ENCODE measurements around the gene SLC44A3. TPM values are rescaled to one million over a fixed set of nuclear protein-coding genes. Genes with fewer than 3 reads are reported as not detected.

The SLC44A3 gene
- total and polyA plus RNA-seq, 8 donors = 3.1 to 80.3 (median 12.0) TPM; not detected in 1

GRCh38 chr1:94796266-94796665 is 23.9 kb upstream of the SLC44A3 start:
- 93 to 100% (median 96%) methylated on average over 2 of the region's 2 CpGs for WGBS, 5 donors
- Histone ChIP-seq H3K4me3 (no peak overlapping the region), H3K36me3 (no peaks in the 10 kb centered on the region), H3K27me3 (no peaks in the 10 kb centered on the region), H3K27ac (no peak overlapping the region), H3K9me3 (no peaks in the 10 kb centered on the region), H3K4me1 (peaks cover 0 to 41% (median 12%) of the 10 kb centered on the region in 4 donors)
- TF ChIP-seq CTCF (IDR thresholded peaks at IDR 0.05) (no peak), EP300 (IDR thresholded peaks at IDR 0.05) (no peak), POLR2AphosphoS5 (IDR thresholded peaks at IDR 0.05) (no peak), POLR2A (IDR thresholded peaks at IDR 0.05) (no peak)
- intact Hi-C loops (cut with DNase I; ENCODE audit: low total_unique reads) = no loop called here
- DNase-seq = no peak

- H3K4me3 ChIP-seq = no peak overlapping the region
- 74 to 91% (median 89%) methylated on average over 1 of the region's 1 CpG for WGBS, 5 donors
- H3K27me3 ChIP-seq = no peaks in the 10 kb centered on the region
- no peak overlapping the region for H3K27ac ChIP-seq
- intact Hi-C loops (cut with DNase I; ENCODE audit: low total_unique reads) = no loop called here
- no peak for DNase-seq
- H3K36me3 ChIP-seq = no peaks in the 10 kb centered on the region
- H3K4me1 ChIP-seq = peaks cover 8 to 46% (median 19%) of the 10 kb centered on the region in 4 donors
- TF ChIP-seq POLR2A (IDR thresholded peaks at IDR 0.05) = no peak
- TF ChIP-seq POLR2AphosphoS5 (IDR thresholded peaks at IDR 0.05) = no peak
- TF ChIP-seq CTCF (IDR thresholded peaks at IDR 0.05) = no peak
- TF ChIP-seq EP300 (IDR thresholded peaks at IDR 0.05) = no peak
- no peaks in the 10 kb centered on the region for H3K9me3 ChIP-seq
These were observed 22.9 kb upstream of the SLC44A3 start for GRCh38 chr1:94797291-94797690.

GRCh38 chr1:94798054-94798453 is 22.1 kb upstream of the SLC44A3 start:
- DNase-seq = no peak
- WGBS, 5 donors = 74 to 88% (median 87%) methylated on average over 3 of the region's 3 CpGs

GRCh38 chr1:94798462-94798861 is 21.7 kb upstream of the SLC44A3 start:
- Histone ChIP-seq H3K4me1 (peaks cover 14 to 46% (median 21%) of the 10 kb centered on the region in 4 donors), H3K4me3 (no peak overlapping the region), H3K36me3 (no peaks in the 10 kb centered on the region), H3K27ac (no peak overlapping the region), H3K9me3 (no peaks in the 10 kb centered on the region), H3K27me3 (no peaks in the 10 kb centered on the region)
- no peak for DNase-seq
- WGBS, 5 donors = 77 to 96% (median 93%) methylated on average over 2 of the region's 2 CpGs
- TF ChIP-seq POLR2AphosphoS5 (IDR thresholded peaks at IDR 0.05) (no peak), CTCF (IDR thresholded peaks at IDR 0.05) (no peak), EP300 (IDR thresholded peaks at IDR 0.05) (no peak), POLR2A (IDR thresholded peaks at IDR 0.05) (no peak)
- intact Hi-C loops (cut with DNase I; ENCODE audit: low total_unique reads) = no loop called here

More at GRCh38 chr1:94798054-94798453, 22.1 kb upstream of the SLC44A3 start:
- Histone ChIP-seq H3K4me3 (no peak overlapping the region), H3K9me3 (no peaks in the 10 kb centered on the region), H3K4me1 (peaks cover 11 to 46% (median 20%) of the 10 kb centered on the region in 4 donors), H3K27me3 (no peaks in the 10 kb centered on the region), H3K27ac (no peak overlapping the region), H3K36me3 (no peaks in the 10 kb centered on the region)
- intact Hi-C loops (cut with DNase I; ENCODE audit: low total_unique reads) = no loop called here
- TF ChIP-seq CTCF (IDR thresholded peaks at IDR 0.05) (no peak), POLR2A (IDR thresholded peaks at IDR 0.05) (no peak), EP300 (IDR thresholded peaks at IDR 0.05) (no peak), POLR2AphosphoS5 (IDR thresholded peaks at IDR 0.05) (no peak)

Measured in stomach (tissue), 9 donors.